GM18858 (cell line): Measurements from ENCODE around the gene TTC5.
"Not testable (repeated sequence)": the region's sequence is repeated elsewhere in the genome, so short reads cannot be mapped to it uniquely, and the experiment has no call there.

Source experiments
- ATAC-seq: cut with Tn5 transposase; IDR thresholded peaks from one replicate; pipeline ENCODE4 v1.9.1; 2021; ENCODE audit not compliant: unreplicated experiment

Gene TTC5

DNA sequence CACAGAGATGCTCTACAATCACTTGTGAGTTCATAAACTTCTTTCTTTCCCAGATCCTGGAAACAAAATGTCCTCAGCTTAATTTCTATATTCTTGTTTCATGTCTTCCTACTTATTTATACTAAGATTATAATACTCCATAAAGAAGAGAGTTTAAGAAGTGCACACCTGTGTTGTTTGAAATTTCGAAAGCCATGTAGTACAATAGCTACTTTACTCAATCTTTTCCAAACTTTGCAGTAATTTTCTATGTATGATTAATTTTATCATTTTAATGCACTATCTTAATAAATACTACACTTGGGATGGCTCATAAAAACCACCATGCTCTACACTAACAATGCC lies 300 bp upstream of the TTC5 start:
- peak; percentile 11 for ATAC-seq

- ATAC-seq = no peak
These were observed 3.6 kb downstream of the TTC5 start for GRCh38 chr14:20302042-20302755.

DNA sequence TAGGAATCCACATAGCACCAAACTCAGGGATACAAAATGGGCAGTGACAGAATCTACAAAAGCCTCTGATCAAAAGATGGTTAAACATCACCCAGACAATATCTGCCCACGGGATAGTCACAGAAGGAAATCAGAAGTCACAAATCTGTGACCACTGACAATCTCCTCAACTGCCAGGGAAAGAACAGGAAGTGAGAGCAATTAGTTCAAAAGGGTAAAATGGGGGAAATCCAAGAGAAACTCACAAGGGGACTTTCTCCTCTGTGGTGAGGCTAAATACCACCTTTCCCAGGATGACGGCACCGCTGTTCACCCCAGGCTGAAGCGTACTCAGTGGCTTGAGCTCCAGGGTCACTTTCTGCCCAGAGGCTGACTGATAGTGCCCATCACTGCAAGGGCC lies 10.7 kb downstream of the TTC5 start:
- ATAC-seq = peak; percentile 84

- no peak for ATAC-seq
These were observed 11.1 kb downstream of the TTC5 start for GRCh38 chr14:20294636-20295035.

GRCh38 chr14:20281998-20282397 lies 23.8 kb downstream of the TTC5 start:
- ATAC-seq = not testable (repeated sequence)

DNA sequence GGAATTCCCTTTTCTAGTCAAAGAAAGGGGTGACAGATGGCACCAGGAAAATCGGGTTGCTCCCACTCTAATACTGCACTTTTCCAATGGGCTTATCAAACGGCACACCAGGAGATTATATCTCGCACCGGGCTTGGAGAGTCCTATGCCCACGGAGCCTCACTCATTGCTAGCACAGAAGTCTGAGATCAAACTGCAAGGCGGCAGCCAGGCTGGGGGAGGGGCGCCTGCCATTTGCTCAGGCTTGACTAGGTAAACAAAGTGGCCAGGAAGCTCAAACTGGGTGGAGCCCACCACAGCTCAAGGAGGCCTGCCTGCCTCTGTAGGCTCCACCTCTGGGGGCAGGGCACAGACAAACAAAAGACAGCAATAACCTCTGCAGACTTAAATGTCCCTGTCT lies 25.5 kb downstream of the TTC5 start:
- ATAC-seq = not testable (repeated sequence)

DNA sequence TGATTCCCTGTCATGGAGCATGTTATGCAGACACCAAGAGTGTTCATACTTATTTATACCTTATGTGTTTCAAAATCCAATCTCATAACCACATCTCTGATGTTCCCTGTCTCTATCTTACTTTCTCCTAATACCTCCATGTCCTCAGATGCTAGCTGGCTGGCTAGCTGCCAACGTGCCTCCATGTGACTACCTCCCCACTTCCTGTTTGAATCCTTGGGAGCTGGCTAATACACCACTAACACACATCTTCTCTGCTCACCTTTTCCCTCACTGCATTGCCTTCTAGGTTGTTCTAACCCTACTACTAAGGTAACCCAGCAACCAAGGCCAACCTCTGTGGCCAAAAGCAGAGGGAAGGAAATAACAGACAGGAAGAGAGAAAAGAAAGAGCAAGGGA lies 27.3 kb downstream of the TTC5 start:
- no peak for ATAC-seq

- ATAC-seq = no peak
These were observed 28.3 kb downstream of the TTC5 start for GRCh38 chr14:20277409-20277808.

- ATAC-seq = no peak
These were observed 31.7 kb downstream of the TTC5 start for GRCh38 chr14:20274062-20274461.

DNA sequence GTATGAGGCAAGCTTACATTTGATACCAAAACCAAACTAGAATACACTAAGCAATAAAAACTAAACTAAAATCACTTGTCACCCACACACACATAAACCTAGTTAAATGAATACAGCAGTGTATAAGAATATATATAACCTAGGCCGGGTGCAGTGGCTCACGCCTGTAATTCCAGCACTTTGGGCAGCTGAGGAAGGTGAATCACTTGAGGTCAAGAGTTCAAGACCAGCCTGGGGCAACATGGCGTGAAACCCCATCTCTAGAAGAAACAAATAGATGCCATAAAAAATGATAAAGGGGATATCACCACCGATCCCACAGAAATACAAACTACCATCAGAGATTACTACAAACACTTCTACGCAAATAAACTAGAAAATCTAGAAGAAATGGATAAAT lies 41.4 kb downstream of the TTC5 start:
- ATAC-seq = not testable (repeated sequence)

DNA sequence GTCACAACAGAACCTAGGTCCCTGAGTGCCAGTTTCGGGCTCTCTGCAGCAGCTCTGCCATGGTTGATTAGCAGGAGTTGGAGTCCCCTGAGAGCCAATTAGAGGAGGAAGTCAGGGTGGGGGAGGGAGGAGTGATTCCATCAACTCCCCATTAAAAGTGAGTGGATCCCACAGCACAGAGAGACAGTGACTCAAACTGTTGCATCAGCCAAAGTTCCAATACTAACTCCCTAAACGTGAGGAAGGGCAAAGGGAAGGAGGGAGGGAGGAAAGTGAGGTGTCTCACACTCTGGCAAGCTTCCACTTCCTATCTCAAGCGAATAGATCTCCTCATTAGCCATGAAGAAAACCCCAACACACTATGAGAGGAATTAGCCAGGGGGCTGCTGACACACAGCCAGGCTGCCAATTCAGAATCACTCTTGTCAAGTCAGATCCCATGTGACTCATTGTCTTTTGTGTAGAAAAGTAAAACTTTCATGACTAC lies 43.1 kb downstream of the TTC5 start:
- no peak for ATAC-seq

- ATAC-seq = no peak
These were observed 58.0 kb downstream of the TTC5 start for GRCh38 chr14:20247646-20248246.
